Stimulated activated CD8-positive, alpha-beta memory T cell treated with anti-CD3 and anti-CD28 coated beads, Interleukin-4, amount 100 ng/mL, for 48 hours (primary cell): ENCODE results near the gene CAMTA2.

Experiments
- DNase-seq: peaks from one replicate; pipeline ENCODE4 v3.0.0-alpha.2; 2020

Gene CAMTA2

GRCh38 chr17:4946312-4946976 lies 41.0 kb downstream of the CAMTA2 start:
- DNase-seq = no peak

- DNase-seq = no peak
Measured at GRCh38 chr17:4945944-4946280, 41.6 kb downstream of the CAMTA2 start.

- DNase-seq = peak; percentile 92
Measured at GRCh38 chr17:4945176-4945943, 42.1 kb downstream of the CAMTA2 start.

DNA sequence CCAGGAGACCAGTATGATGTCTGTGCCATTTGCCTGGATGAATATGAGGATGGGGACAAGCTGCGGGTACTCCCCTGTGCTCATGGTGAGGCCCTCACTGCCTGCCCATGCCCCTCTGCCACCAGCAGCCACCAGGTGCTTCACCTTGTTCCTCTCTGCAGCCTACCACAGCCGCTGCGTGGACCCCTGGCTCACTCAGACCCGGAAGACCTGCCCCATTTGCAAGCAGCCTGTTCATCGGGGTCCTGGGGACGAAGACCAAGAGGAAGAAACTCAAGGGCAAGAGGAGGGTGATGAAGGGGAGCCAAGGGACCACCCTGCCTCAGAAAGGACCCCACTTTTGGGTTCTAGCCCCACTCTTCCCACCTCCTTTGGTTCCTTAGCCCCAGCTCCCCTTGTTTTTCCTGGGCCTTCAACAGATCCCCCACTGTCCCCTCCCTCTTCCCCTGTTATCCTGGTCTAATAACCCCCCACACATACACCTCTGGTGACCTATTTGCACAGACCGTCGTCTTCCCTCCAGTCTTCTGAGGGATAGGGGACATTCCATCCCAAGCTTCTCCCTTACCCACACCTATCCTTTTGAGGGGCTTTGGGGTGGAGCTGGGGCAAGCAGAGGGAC lies 42.8 kb downstream of the CAMTA2 start:
- DNase-seq = peak; percentile 65

GRCh38 chr17:4944163-4944553 lies 43.3 kb downstream of the CAMTA2 start:
- peak; percentile 70 for DNase-seq

DNA sequence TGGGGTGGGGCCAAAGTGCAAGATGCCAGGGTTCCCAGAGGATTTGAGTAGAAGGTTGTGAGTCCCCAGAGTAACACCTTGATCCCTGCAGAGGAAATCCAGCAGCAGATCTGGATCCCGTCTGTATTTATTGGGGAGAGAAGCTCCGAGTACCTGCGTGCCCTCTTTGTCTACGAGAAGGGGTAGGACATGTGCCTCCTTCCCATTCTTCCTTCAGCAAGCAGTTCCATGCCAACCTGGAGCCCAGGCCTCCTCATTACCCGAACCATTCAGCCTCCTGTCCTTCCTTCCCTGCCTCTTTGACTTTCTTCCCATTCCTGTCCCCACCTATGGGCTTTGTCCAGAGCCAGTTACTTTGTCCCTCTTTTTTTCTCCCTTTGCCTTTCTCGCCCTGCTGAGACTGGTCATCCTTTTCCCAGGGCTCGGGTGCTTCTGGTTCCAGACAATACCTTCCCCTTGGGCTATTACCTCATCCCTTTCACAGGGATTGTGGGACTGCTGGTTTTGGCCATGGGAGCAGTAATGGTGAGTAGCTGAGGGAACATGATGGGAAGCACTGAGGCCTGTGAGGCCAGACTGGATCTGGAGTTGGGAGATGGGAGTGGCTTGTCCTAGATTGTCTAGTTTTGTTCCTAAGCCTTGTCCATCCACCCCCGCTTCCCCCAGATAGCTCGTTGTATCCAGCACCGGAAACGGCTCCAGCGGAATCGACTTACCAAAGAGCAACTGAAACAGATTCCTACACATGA lies 44.5 kb downstream of the CAMTA2 start:
- no peak for DNase-seq

- DNase-seq = no peak
Measured at GRCh38 chr17:4941319-4941610, 46.2 kb downstream of the CAMTA2 start.

- DNase-seq = peak; percentile 65
Measured at GRCh38 chr17:4940555-4941318, 46.7 kb downstream of the CAMTA2 start.

- peak; percentile 95 for DNase-seq
Measured at GRCh38 chr17:4939796-4940554, 47.5 kb downstream of the CAMTA2 start, which contains the start of the genes RNF167 and SLC25A11. TSS of gene RNF167 (plus strand) at chr17:4940268. CDS start at chr17:4940910, 642 bp downstream. TSS of gene SLC25A11 (minus strand) at chr17:4940046. CDS start at chr17:4939910, 136 bp downstream.

- no peak for DNase-seq
Measured at GRCh38 chr17:4939546-4939795, 48.0 kb downstream of the CAMTA2 start.

GRCh38 chr17:4938688-4939545 lies 48.6 kb downstream of the CAMTA2 start:
- DNase-seq = no peak

- DNase-seq = no peak
Measured at GRCh38 chr17:4938069-4938491, 49.4 kb downstream of the CAMTA2 start.

DNA sequence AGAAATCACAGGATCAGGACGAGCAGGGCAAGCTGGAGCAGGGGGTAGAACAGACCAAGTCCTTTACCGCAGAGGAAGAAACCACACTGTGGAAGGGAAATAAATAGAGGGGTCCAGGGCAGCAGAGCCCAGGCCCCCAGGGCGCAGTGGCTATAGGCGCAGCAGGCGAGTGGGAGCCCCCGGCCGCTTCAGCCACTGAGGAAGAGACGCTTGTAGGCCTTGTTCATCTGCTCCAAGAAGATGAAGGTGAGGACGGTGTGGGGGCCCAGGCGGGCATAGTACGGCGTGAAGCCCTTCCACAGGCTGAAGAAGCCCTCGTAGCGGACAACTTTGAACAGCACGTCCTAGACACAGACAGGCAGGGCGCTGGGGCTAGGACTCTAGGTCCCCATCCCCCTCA lies 49.9 kb downstream of the CAMTA2 start:
- no peak for DNase-seq

DNA sequence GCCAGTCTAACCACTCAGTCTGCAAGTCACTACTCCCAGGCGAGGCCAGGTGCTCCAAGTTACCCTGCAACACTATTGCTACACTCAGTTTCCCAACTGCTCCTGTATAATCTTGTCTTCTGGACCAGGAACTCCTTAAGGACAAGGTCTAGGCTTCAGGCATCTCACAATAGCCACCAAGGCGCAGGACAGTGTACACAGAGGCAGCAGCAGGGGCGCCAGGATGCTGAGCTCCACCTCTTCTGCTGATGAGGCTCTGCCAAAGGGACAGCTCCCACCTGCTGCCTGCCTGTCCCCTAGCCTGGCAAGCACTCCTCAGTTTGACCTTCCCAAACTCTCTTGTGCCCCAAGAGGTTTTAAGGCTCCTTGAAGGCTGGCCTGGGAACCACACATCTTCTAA lies 51.0 kb downstream of the CAMTA2 start:
- no peak for DNase-seq

GRCh38 chr17:4935650-4936049 lies 51.8 kb downstream of the CAMTA2 start:
- DNase-seq = no peak

DNA sequence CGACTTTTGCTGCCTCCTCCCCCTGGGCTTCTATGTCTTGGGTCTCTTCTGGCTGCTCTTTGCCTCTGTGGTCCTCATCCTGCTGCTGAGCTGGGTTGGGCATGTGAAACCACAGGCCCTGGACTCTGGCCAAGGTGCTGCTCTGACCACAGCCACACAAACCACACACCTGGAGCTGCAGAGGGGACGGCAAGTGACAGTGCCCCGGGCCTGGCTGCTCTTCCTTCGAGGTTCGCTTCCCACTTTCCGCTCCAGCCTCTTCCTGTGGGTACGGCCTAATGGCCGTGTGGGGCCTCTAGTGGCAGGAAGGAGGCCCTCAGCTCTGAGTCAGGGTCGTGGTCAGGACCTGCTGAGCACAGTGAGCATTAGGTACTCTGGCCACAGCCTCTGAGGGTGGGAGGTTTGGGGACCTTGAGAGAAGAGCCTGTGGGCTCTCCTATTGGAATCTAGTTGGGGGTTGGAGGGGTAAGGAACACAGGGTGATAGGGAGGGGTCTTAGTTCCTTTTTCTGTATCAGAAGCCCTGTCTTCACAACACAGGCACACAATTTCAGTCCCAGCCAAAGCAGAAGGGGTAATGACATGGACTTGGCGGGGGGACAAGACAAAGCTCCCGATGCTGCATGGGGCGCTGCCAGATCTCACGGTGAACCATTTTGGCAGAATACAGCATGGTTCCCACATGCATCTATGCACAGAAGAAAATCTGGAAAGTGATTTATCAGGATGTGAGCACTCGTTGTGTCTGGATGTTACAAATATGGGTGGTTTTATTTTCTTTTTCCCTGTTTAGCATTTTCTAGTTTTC lies 53.1 kb downstream of the CAMTA2 start:
- no peak for DNase-seq

DNA sequence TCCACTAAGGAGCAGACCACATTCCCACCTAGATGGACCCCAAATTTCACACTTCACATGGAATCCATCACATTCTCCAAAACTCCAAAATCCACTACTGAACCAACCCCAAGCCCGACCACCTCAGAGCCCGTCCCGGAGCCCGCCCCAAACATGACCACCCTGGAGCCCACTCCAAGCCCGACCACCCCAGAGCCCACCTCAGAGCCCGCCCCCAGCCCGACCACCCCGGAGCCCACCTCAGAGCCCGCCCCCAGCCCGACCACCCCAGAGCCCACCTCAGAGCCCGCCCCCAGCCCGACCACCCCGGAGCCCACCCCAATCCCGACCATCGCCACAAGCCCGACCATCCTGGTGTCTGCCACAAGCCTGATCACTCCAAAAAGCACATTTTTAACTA lies 53.8 kb downstream of the CAMTA2 start:
- no peak for DNase-seq

DNA sequence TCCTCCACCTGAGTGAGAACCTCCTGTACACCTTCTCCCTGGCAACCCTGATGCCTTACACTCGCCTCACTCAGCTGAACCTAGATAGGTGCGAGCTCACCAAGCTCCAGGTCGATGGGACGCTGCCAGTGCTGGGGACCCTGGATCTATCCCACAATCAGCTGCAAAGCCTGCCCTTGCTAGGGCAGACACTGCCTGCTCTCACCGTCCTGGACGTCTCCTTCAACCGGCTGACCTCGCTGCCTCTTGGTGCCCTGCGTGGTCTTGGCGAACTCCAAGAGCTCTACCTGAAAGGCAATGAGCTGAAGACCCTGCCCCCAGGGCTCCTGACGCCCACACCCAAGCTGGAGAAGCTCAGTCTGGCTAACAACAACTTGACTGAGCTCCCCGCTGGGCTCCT lies 54.7 kb downstream of the CAMTA2 start:
- DNase-seq = no peak

DNA sequence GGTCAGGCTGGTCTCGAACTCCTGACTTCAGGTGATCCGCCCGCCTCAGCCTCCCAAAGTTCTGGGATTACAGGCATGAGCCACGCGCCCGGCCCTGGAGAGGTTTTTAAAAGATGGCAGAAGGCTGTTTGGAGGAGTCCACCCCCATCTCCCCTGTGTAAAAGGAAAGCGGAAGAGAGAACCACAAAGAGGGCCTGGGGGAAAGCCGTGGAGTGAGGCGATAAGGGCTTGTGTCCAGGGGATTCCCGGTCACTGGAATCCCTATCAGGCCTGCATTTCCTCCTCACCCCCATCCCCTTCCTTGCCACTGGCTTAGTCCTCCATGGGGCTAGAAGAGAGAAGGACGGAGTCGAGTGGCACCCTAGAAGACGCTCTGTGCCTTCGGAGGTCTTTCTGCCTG lies 55.5 kb downstream of the CAMTA2 start, which contains the start of gene GP1BA:
Gene GP1BA, plus strand, starts transcription at position 315 of the 400 bp plus-strand sequence. CDS start 328 bp downstream, outside the sequence.
- no peak for DNase-seq

DNA sequence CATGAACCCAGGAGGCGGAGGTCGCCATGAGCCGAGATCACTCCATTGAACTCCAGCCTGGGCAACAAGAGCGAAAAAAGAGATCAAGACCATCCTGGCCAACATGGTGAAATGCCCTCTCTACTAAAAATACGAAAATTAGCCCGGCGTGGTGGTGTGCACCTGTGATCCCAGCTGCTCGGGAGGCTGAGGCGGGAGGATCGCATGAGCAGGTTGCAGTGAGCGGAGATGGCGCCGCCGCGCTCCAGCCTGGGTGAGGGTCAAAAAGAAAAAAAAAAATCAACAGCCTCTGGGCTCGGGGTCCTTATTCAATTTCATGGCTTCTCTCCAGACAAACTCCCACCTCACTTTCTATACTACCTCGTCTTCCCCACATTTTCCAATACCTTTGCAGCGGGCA lies 58.6 kb downstream of the CAMTA2 start:
- no peak for DNase-seq
